ENCODE results near the gene IMMP2L.

IMMP2L gene

DNA sequence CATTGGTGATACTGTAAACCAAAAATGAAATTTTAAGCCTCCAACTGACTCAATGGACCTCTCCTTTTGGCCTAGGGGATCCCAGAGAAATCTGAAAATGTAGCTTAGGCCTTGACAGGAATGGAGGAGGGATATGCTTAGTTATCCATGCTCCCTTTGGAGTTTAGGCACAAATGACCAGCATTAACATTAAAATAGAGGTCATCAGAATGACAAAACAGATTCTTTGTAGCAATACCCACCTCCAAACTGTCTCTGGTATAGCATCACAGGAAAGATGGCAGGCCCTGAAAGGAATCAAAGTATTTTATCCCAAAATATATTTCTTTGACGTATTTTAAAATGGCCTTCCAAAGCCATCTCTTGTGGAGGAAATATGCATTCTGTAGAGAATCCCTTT lies 510.5 kb downstream of the IMMP2L start:
- TF ChIP-seq, protein P1, sequence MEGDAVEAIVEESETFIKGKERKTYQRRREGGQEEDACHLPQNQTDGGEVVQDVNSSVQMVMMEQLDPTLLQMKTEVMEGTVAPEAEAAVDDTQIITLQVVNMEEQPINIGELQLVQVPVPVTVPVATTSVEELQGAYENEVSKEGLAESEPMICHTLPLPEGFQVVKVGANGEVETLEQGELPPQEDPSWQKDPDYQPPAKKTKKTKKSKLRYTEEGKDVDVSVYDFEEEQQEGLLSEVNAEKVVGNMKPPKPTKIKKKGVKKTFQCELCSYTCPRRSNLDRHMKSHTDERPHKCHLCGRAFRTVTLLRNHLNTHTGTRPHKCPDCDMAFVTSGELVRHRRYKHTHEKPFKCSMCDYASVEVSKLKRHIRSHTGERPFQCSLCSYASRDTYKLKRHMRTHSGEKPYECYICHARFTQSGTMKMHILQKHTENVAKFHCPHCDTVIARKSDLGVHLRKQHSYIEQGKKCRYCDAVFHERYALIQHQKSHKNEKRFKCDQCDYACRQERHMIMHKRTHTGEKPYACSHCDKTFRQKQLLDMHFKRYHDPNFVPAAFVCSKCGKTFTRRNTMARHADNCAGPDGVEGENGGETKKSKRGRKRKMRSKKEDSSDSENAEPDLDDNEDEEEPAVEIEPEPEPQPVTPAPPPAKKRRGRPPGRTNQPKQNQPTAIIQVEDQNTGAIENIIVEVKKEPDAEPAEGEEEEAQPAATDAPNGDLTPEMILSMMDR (IDR thresholded peaks at IDR 0.05; ENCODE audit: borderline replicate concordance, insufficient read depth, low read depth, low read length): no peak
- no peak overlapping the region for H3K4me3 ChIP-seq (ENCODE audit: low read depth, low read length)

DNA sequence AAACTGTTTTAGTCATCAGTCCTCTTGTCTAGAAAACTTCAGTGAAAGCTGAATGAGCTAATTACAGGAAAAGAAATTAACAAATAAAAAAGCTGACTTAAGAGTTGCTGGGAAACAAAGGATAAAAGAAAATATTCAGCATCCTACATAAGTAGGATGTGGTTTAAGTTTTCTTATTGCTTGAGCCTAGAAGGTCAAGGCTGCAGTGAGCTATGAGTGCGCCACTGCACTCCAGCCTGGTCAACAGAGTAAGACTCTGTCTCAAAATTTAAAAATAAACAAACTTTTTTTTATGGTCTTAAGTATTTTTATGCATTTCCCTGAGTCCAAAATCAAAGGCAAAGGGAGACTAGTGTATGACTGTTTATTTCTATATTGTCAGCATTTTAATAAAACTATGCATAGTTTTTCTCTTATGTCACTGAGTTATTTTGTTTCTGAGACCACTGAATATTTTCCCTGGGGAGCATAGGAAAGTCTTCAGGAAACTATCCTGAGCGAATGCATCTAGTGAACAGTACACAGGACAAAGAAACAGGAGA lies 511.3 kb downstream of the IMMP2L start:
- H3K4me3 ChIP-seq (ENCODE audit: low read depth, low read length): no peak overlapping the region
- TF ChIP-seq, protein P1 (IDR thresholded peaks at IDR 0.05; ENCODE audit: borderline replicate concordance, insufficient read depth, low read depth, low read length): no peak

DNA sequence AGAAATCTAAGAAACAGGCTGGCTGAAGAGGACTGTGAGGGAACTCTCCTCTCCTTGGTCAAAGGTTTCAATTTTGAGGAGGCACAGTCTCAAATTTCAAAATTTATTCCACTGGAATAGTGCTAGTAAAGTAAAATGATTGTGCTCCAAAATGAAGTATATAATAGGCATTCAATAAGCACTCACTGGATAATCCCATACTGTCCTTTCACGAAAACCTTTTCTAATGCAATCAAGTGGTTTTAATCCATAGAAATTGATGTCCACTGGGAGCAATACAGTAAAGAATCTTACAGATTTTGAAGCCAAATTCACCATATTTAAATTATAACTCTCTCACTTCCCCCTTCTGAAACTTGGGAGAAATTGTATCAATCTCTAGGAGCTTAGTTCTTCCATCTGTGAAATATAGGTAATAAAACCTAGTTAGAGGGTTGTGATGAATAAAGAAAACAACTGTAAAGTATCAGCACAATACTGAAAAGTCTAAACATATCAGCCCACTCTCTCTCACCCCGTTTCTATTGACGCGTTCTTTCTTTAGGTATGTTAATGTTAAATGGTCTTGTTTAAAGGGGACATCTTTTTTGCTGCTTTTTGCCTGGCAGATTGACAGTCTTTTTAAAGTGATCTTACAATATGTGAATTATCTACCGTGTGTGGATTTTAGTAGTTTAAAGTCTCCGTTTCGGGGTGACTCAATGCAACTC lies 512.2 kb downstream of the IMMP2L start:
- TF ChIP-seq, protein P1 (IDR thresholded peaks at IDR 0.05; ENCODE audit: borderline replicate concordance, insufficient read depth, low read depth, low read length): no peak
- H3K4me3 ChIP-seq (ENCODE audit: low read depth, low read length): no peak overlapping the region

DNA sequence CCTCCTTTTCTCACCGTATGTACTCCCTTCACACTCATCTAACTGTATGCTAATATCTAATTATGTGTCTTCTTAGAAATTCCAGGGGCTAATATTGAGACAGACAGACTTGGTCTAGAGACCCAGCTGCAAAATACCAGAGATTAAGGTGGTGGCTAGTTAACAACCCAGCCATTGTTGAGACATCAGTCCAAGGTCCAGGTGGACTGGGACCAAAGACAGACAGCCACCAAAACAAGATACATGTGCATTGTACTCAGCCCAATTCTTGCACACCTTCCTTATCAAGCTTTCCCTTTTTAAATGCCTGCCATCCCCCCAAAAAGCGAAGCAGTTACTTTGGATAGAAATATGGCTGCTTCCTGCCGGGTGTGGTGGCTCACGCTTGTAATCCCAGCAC lies 514.7 kb downstream of the IMMP2L start:
- H3K4me3 ChIP-seq (ENCODE audit: low read depth, low read length): no peak overlapping the region
- TF ChIP-seq, protein P1 (IDR thresholded peaks at IDR 0.05; ENCODE audit: borderline replicate concordance, insufficient read depth, low read depth, low read length): no peak

DNA sequence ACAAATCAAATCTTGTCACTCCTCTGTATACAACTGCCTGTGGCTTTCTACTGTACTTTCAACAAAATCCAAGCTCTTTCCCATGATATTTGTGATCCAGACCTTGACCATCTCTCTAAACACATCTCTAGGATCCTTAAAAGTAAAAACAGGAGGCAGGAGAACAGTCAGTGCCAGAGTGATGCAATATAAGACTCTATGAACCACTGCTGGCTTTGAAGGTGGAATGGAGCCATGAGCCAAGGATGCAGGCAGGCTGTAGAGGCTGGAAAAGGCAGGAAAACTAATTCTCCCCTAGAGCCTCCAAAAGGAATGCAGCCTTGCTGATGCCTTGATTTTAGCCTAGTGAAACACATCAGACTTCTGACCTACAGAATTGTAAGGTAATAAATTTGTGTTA lies 516.8 kb downstream of the IMMP2L start:
- H3K4me3 ChIP-seq (ENCODE audit: low read depth, low read length): no peak overlapping the region
- TF ChIP-seq, protein P1 (IDR thresholded peaks at IDR 0.05; ENCODE audit: borderline replicate concordance, insufficient read depth, low read depth, low read length): no peak

DNA sequence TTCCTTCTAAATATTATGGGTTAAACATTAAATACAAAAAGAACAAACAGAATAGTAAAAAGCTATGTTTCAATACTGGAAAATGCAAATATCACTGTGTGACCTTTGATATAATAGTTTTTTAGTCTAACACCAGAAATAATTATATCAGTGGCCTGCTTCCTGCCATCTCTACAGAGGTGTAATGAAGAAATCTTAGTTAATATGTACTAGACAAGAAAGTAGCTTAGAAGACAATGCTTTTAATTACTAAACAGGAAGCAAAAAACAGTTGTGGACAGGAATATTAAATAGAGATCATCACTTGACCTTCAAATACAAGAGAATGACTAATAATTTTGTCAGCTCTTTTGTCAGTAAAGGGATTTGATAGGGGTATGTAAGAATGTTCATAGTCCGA lies 518.7 kb downstream of the IMMP2L start:
- H3K4me3 ChIP-seq (ENCODE audit: low read depth, low read length): no peak overlapping the region
- TF ChIP-seq, protein P1 (IDR thresholded peaks at IDR 0.05; ENCODE audit: borderline replicate concordance, insufficient read depth, low read depth, low read length): no peak

DNA sequence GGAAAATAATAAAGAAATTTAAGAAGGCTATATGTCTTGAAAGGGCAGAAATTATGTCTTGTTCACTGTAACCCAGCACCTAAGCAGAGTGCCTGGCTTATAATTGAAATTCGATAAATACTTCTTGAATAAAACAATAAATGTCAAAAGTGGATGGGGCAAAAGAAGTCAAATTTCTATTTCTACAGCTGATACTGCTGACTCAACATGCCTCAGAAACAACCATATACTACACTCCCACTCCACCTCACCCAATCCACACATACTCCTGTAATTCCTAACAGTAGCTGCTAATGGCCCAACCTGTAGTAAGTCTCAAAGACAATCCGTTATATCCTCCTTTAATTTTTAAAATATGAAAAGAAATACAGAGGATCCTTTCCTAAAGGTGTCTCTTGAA lies 519.5 kb downstream of the IMMP2L start:
- H3K4me3 ChIP-seq (ENCODE audit: low read depth, low read length): no peak overlapping the region
- TF ChIP-seq, protein P1 (IDR thresholded peaks at IDR 0.05; ENCODE audit: borderline replicate concordance, insufficient read depth, low read depth, low read length): no peak

All from GM12875 (cell line).